H1 (cell line): ENCODE measurements around the gene FOXN4. TPM values are rescaled to one million over a fixed set of nuclear protein-coding genes. Genes with fewer than 3 reads are reported as not detected.

ENCODE experiments used
- CTCF ChIA-PET: fragments of 300-600 bp; sonication (Branson Sonifier 250); formaldehyde crosslinking; loops from one replicate; lab custom pipeline; 2021; ENCODE audit not compliant: partially characterized antibody; lab: Charles Lee
- POLR2A ChIA-PET: fragments of 300-600 bp; sonication (Branson Sonifier 250); formaldehyde crosslinking; loops from one replicate; lab custom pipeline; 2021; ENCODE audit warnings: inconsistent platforms; ENCODE audit not compliant: partially characterized antibody; lab: Charles Lee
- DNase-seq, 2 experiments: peaks; one replicate each; pipeline versions ENCODE4 v3.0.0 to v3.0.0-alpha.2; 2010 to 2022; ENCODE audit warnings: low spot score in 2 of 2, low read depth in 1 of 2, mixed read lengths in 1 of 2
- FAIRE-seq: peaks from 2 replicates; lab custom pipeline; 2011; peaks lifted over from hg19 to GRCh38; lab: Jason Lieb, UNC
- H2AFZ ChIP-seq: 2 replicates; pipeline ENCODE4 v1.8.1; 2012; ENCODE audit warnings: low read length, inconsistent platforms
- H2AK5ac ChIP-seq: 2 replicates; pipeline ENCODE4 v1.6.1; 2013; ENCODE audit warnings: low read depth, low read length
- H2BK120ac ChIP-seq: replicated peaks from 2 replicates; pipeline ENCODE3; 2013; ENCODE audit warnings: low read depth, low read length, inconsistent platforms
- H2BK12ac ChIP-seq: 2 replicates; pipeline ENCODE4 v1.6.1; 2013; ENCODE audit warnings: low read depth, low read length
- H2BK15ac ChIP-seq: 2 replicates; pipeline ENCODE4 v1.6.1; 2013; ENCODE audit warnings: low read length
- H2BK20ac ChIP-seq: 2 replicates; pipeline ENCODE4 v1.6.1; 2013; ENCODE audit warnings: low read length
- H2BK5ac ChIP-seq: 2 replicates; pipeline ENCODE4 v1.6.1; 2013; ENCODE audit warnings: low read depth, low read length
- H3K14ac ChIP-seq: 2 replicates; pipeline ENCODE4 v1.6.1; 2013; ENCODE audit warnings: inconsistent platforms; ENCODE audit not compliant: insufficient read length
- H3K18ac ChIP-seq: 2 replicates; pipeline ENCODE4 v1.6.1; 2013; ENCODE audit warnings: low read length; ENCODE audit errors: extremely low read depth
- H3K23ac ChIP-seq: 2 replicates; pipeline ENCODE4 v1.6.1; 2013; ENCODE audit warnings: inconsistent platforms; ENCODE audit not compliant: insufficient read length
- H3K23me2 ChIP-seq: 2 replicates; pipeline ENCODE4 v1.6.1; 2013; ENCODE audit warnings: low read depth, low read length
- H3K27ac ChIP-seq: 2 replicates; pipeline ENCODE4 v1.6.1; 2011; ENCODE audit warnings: low read depth, low read length, inconsistent platforms
- H3K27me3 ChIP-seq, 4 experiments: replicated peaks in 1 of 4; 1 replicate in 1 of 4; 2 replicates in 3 of 4; pipeline versions ENCODE4 v1.6.1 to v1.8.1; 2011 to 2013; ENCODE audit warnings: low read length in 3 of 4, mild to moderate bottlenecking in 3 of 4, inconsistent platforms in 2 of 4, mixed read lengths in 2 of 4, moderate library complexity in 1 of 4; ENCODE audit not compliant: control insufficient read depth in 3 of 4, insufficient read depth in 3 of 4; ENCODE audit errors: extremely low read depth in 1 of 4
- H3K36me3 ChIP-seq, 4 experiments: 2 replicates each; pipeline versions ENCODE4 v1.6.1 to v1.8.1; 2011 to 2013; ENCODE audit warnings: mild to moderate bottlenecking in 4 of 4, low read length in 3 of 4, moderate library complexity in 2 of 4, control low read depth in 1 of 4, inconsistent platforms in 1 of 4; ENCODE audit not compliant: insufficient read depth in 4 of 4, control insufficient read depth in 2 of 4
- H3K4ac ChIP-seq: replicated peaks from 2 replicates; pipeline ENCODE3; 2013; ENCODE audit warnings: low read length, low read depth, mixed read lengths, inconsistent platforms; ENCODE audit not compliant: insufficient read length
- H3K4me1 ChIP-seq, 4 experiments: replicated peaks in 1 of 4; 1 replicate in 1 of 4; 2 replicates in 3 of 4; pipeline versions ENCODE4 v1.6.1 to v1.8.1; 2011 to 2013; ENCODE audit warnings: low read length in 3 of 4, inconsistent platforms in 2 of 4, mixed read lengths in 1 of 4; ENCODE audit not compliant: insufficient read depth in 4 of 4, control insufficient read depth in 3 of 4
- H3K4me2 ChIP-seq, 2 experiments: 2 replicates each; pipeline versions ENCODE4 v1.6.1 to v1.8.1; 2011 to 2013; ENCODE audit warnings: low read depth in 2 of 2, low read length in 2 of 2, control low read depth in 1 of 2, inconsistent platforms in 1 of 2, mild to moderate bottlenecking in 1 of 2; ENCODE audit not compliant: insufficient read depth in 1 of 2
- H3K4me3 ChIP-seq, 4 experiments: fragments of 200-600, 300-600 bp in 1 of 4; sonication (generic), shearing (Covaris generic), sonication (Bioruptor Twin) in 1 of 4; 2 replicates each; pipeline versions ENCODE4 v1.5.1 to v1.8.1; 2011 to 2016; ENCODE audit warnings: low read length in 4 of 4, low read depth in 3 of 4, control low read depth in 2 of 4, inconsistent platforms in 2 of 4, mild to moderate bottlenecking in 2 of 4, mixed read lengths in 1 of 4, moderate library complexity in 1 of 4; ENCODE audit not compliant: insufficient read depth in 2 of 4; ENCODE audit errors: extremely low read depth in 1 of 4
- H3K56ac ChIP-seq: replicated peaks from 2 replicates; pipeline ENCODE3; 2013; ENCODE audit warnings: low read depth, mild to moderate bottlenecking, mixed read lengths, low read length, inconsistent platforms; ENCODE audit not compliant: insufficient read length
- H3K79me1 ChIP-seq: 2 replicates; pipeline ENCODE4 v1.6.1; 2013; ENCODE audit warnings: low read depth, low read length, control low read depth
- H3K79me2 ChIP-seq, 2 experiments: 2 replicates each; pipeline versions ENCODE4 v1.6.1 to v1.8.1; 2012 to 2013; ENCODE audit warnings: low read length in 2 of 2, mild to moderate bottlenecking in 2 of 2, inconsistent platforms in 1 of 2; ENCODE audit not compliant: insufficient read depth in 2 of 2, control insufficient read depth in 1 of 2
- H3K9ac ChIP-seq, 4 experiments: replicated peaks in 1 of 4; 1 replicate in 1 of 4; 2 replicates in 3 of 4; pipeline versions ENCODE4 v1.6.1 to v1.8.1; 2011 to 2013; ENCODE audit warnings: low read depth in 3 of 4, low read length in 3 of 4, control low read depth in 2 of 4, mild to moderate bottlenecking in 2 of 4, moderate library complexity in 2 of 4, inconsistent platforms in 1 of 4; ENCODE audit errors: extremely low read depth in 1 of 4
- H3K9me3 ChIP-seq, 2 experiments: 2 replicates each; pipeline versions ENCODE4 v1.6.1 to v1.8.1; 2012 to 2013; ENCODE audit warnings: mild to moderate bottlenecking in 2 of 2, moderate library complexity in 2 of 2, control low read depth in 1 of 2, inconsistent platforms in 1 of 2, low read depth in 1 of 2, low read length in 1 of 2, mixed read lengths in 1 of 2; ENCODE audit not compliant: insufficient read depth in 2 of 2
- H4K20me1 ChIP-seq, 2 experiments: replicated peaks in 1 of 2; 2 replicates each; pipeline versions ENCODE3 to v1.8.1; 2011 to 2013; ENCODE audit warnings: inconsistent platforms in 2 of 2, low read length in 2 of 2, mild to moderate bottlenecking in 1 of 2; ENCODE audit not compliant: insufficient read depth in 2 of 2, control insufficient read depth in 1 of 2
- H4K5ac ChIP-seq: 2 replicates; pipeline ENCODE4 v1.6.1; 2013; ENCODE audit warnings: low read length, low read depth, mixed read lengths, inconsistent platforms; ENCODE audit not compliant: insufficient read length
- H4K8ac ChIP-seq: 2 replicates; pipeline ENCODE4 v1.8.0; 2013; ENCODE audit warnings: mild to moderate bottlenecking, moderate library complexity, low read length, inconsistent platforms; ENCODE audit not compliant: insufficient read depth; ENCODE audit errors: extremely low read depth
- H4K91ac ChIP-seq: replicated peaks from 2 replicates; pipeline ENCODE3; 2013; ENCODE audit warnings: low read length, mixed read lengths, inconsistent platforms; ENCODE audit not compliant: insufficient read length
- ASH2L ChIP-seq: fragments of 200-600, 300-600 bp; sonication (generic); IDR thresholded peaks from one replicate; pipeline ENCODE4 v1.7.1; 2017; ENCODE audit warnings: low read length
- BRCA1 ChIP-seq: IDR thresholded peaks from 2 replicates; pipeline ENCODE4 v1.6.1; 2012; ENCODE audit warnings: low read depth, low read length, improper control_type of control experiment
- CHD2 ChIP-seq: IDR thresholded peaks from 2 replicates; pipeline ENCODE4 v1.6.1; 2012; ENCODE audit warnings: low read length, improper control_type of control experiment
- FOSL1 ChIP-seq: IDR thresholded peaks from 2 replicates; pipeline ENCODE4 v1.6.1; 2011; ENCODE audit warnings: mild to moderate bottlenecking, low read depth, low read length, moderate library complexity; ENCODE audit not compliant: insufficient read depth
- GABPA ChIP-seq: IDR thresholded peaks from 2 replicates; pipeline ENCODE4 v1.6.1; 2011; ENCODE audit warnings: mild to moderate bottlenecking, low read length, moderate library complexity, borderline replicate concordance; ENCODE audit not compliant: insufficient read depth
- JUN ChIP-seq: IDR thresholded peaks from 2 replicates; pipeline ENCODE4 v1.6.1; 2011; ENCODE audit warnings: low read depth, mild to moderate bottlenecking, improper control_type of control experiment, low read length
- NANOG ChIP-seq: IDR thresholded peaks from 2 replicates; pipeline ENCODE4 v1.6.1; 2011; ENCODE audit warnings: low read length, low read depth, mild to moderate bottlenecking, inconsistent platforms; ENCODE audit not compliant: insufficient read depth, poor library complexity, severe bottlenecking
- POLR2A ChIP-seq, 2 experiments: IDR thresholded peaks; 1 replicate in 1 of 2; 2 replicates in 1 of 2; pipeline ENCODE4 v1.6.1; 2011; ENCODE audit warnings: low read depth in 2 of 2, low read length in 2 of 2, mild to moderate bottlenecking in 2 of 2; ENCODE audit errors: control extremely low read depth in 1 of 2
- RBBP5 ChIP-seq: IDR thresholded peaks from 2 replicates; pipeline ENCODE4 v1.7.1; 2012; ENCODE audit warnings: low read depth, mild to moderate bottlenecking, inconsistent platforms, low read length, moderate library complexity, borderline replicate concordance
- SIRT6 ChIP-seq: IDR thresholded peaks from one replicate; pipeline ENCODE4 v1.7.1; 2012; ENCODE audit warnings: low read length, inconsistent platforms
- SRF ChIP-seq: IDR thresholded peaks from 2 replicates; pipeline ENCODE4 v1.6.1; 2011; ENCODE audit warnings: mild to moderate bottlenecking, low read depth, low read length, moderate library complexity
- TBP ChIP-seq: IDR thresholded peaks from 2 replicates; pipeline ENCODE4 v1.6.1; 2011; ENCODE audit warnings: low read depth, low read length, improper control_type of control experiment
- YY1 ChIP-seq: IDR thresholded peaks from 2 replicates; pipeline ENCODE4 v1.6.1; 2011; ENCODE audit warnings: low read depth, mild to moderate bottlenecking, low read length
- WGBS, 2 experiments: shearing (Covaris generic) in 1 of 2; methylation state at CpG; one replicate each; pipeline versions ENCODE4 v1.1.6 to v1.1.7; 2013 to 2015; ENCODE audit warnings: low lambda C conversion rate in 2 of 2, mixed read lengths in 2 of 2, inconsistent platforms in 1 of 2, low coverage in 1 of 2, missing lambda C conversion rate in 1 of 2; ENCODE audit not compliant: insufficient replicate concordance in 2 of 2, insufficient coverage in 1 of 2, insufficient read length in 1 of 2; ENCODE audit errors: extremely low coverage in 1 of 2, missing lambda C conversion rate in 1 of 2; 5-methylcytosine and 5-hydroxymethylcytosine counted together
- polyA plus RNA-seq, 7 experiments: library from polyadenylated mRNA; depleted of rRNA in 3 of 7; stranded (reverse) in 5 of 7; unstranded in 2 of 7; fragments of >200 nt in 5 of 7; fragments of 200-250 nt in 2 of 7; gene quantifications; 1 replicate in 5 of 7; 2 replicates in 1 of 7; 4 replicates in 1 of 7; pipeline versions ENCODE4 v1.2.1 to v1.2.3, GENCODE V29; 2011 to 2013; ENCODE audit warnings: missing spikeins in 2 of 7, mixed read lengths in 2 of 7
- total RNA-seq: library from RNA; stranded (reverse); fragmentation: NEBNext Ultra II Directional; extraction: Animal tissue kit (Norgen Biotek cat#: 25700); gene quantifications from 2 replicates; pipeline ENCODE4 v1.2.1, GENCODE V29; 2021
- TF ChIP-seq, protein P1 (sequence below): IDR thresholded peaks from 2 replicates; pipeline ENCODE4 v1.6.1; 2012; ENCODE audit warnings: inconsistent platforms

FOXN4 gene
- total and polyA plus RNA-seq, 2 of the 8 experiments (the other 6 are each of a cell fraction or from before 2014, with no cell fraction given), result 0.26 to 0.29 TPM

DNA sequence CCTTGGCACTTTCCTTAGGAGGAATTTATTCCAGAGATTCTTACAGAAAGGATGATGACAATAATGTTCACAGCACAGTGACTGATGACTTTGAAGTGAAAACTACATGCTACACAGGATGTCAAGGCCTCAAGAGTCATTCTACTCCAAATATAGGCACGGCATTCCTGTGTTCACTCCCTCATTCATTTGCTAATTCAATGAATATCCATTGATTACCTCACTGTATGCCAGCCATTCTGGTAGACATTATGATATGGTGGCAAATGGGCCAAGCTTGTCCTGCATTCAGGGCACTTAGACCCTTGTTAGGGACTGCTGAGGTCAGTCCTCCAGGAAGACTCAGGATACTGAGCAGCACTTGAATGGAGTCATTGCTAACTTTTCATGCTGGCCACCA lies 48.0 kb downstream of the FOXN4 start:
- Histone ChIP-seq H2BK12ac (no peak overlapping the region), H3K9ac (no peak overlapping the region), H3K4me3 (no peak overlapping the region), H4K8ac (no peak overlapping the region), H2BK15ac (no peak overlapping the region), H4K20me1 (no peaks in the 10 kb centered on the region), H3K23me2 (no peaks in the 10 kb centered on the region), H4K91ac (no peak overlapping the region), H4K5ac (no peak overlapping the region), H3K4me2 (no peak overlapping the region), H2AK5ac (no peak overlapping the region), H2BK5ac (no peak overlapping the region), H2AFZ (no peak overlapping the region), H2BK120ac (no peak overlapping the region), H3K79me2 (no peaks in the 10 kb centered on the region), H3K4me1 (no peaks in the 10 kb centered on the region; a peak in 1 of 7 replicates), H3K27ac (0 out of 2 replicates have a peak overlapping the region, but pooled peaks have one; percentile 3), H3K4ac (no peak overlapping the region), H3K14ac (no peak overlapping the region), H2BK20ac (no peak overlapping the region), H3K23ac (no peak overlapping the region), H3K18ac (no peak overlapping the region), H3K79me1 (no peaks in the 10 kb centered on the region), H3K56ac (no peak overlapping the region), H3K36me3 (no peaks in the 10 kb centered on the region), H3K9me3 (no peaks in the 10 kb centered on the region), H3K27me3 (no peaks in the 10 kb centered on the region)
- DNase-seq, result no peak
- ChIA-PET POLR2A (interaction anchor here (0.8 kb wide), 1 partner anchor 124 kb away, joined by 3 read pairs; no protein-coding TSS in a partner anchor), CTCF (interaction anchor here (0.6 to 9.8 kb wide), 7 partner anchors 38 to 137 kb away, joined by 3 to 148 read pairs (median 3); no protein-coding TSS in a partner anchor)
- WGBS, 2 experiments, result 90% methylated on average over 1 of the region's 1 CpG; no CpG with 5 or more reads in 1 of the 2 experiments
- no peak for FAIRE-seq
- TF ChIP-seq, protein P1, sequence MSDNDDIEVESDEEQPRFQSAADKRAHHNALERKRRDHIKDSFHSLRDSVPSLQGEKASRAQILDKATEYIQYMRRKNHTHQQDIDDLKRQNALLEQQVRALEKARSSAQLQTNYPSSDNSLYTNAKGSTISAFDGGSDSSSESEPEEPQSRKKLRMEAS, result no peak
- TF ChIP-seq SRF, result peak; percentile 59; the same call in 1 of the 2 replicates
- no peak for TF ChIP-seq NANOG
- TF ChIP-seq SIRT6, result no peak
- no peak for TF ChIP-seq ASH2L
- TF ChIP-seq FOSL1, result no peak
- TF ChIP-seq YY1, result peak; percentile 66; the same call in 1 of the 2 replicates
- no peak for TF ChIP-seq BRCA1
- TF ChIP-seq POLR2A (IDR thresholded peaks at IDR 0.05; ENCODE audit: control extremely low read depth in 1 of 2, low read depth in 2 of 2, low read length in 2 of 2), result no peak
- no peak for TF ChIP-seq JUN
- TF ChIP-seq TBP, result no peak
- TF ChIP-seq CHD2, result no peak
- TF ChIP-seq GABPA, result no peak
- no peak for TF ChIP-seq RBBP5
